Right ventricle myocardium superior (tissue), 1 donor: ENCODE measurements around the gene MAPT. TPM values are rescaled to one million over a fixed set of nuclear protein-coding genes. Genes with fewer than 3 reads are reported as not detected.

ENCODE experiments used
- total RNA-seq: library from RNA; stranded (reverse); fragmentation: NEBNext Ultra II Directional; extraction: Animal tissue kit (Norgen Biotek cat#: 25700); gene quantifications from one replicate; pipeline ENCODE4 v1.2.1, GENCODE V29; 2021
- donor health status: DM: no; HTN: yes; CAD: no; lungs with severe emphysema.

The MAPT gene
- total RNA-seq, 1 donor from 2014 or later: 37.7 TPM

Other genes starting within 250 kb of the MAPT start
- not detected for gene CRHR1, start 110.2 kb upstream of the MAPT start, total RNA-seq
- gene SPPL2C, start 49.7 kb upstream of the MAPT start, total RNA-seq: not detected
- gene STH, start 104.7 kb downstream of the MAPT start, total RNA-seq: not detected